ENCODE data around the gene GRIA4.

The GRIA4 gene

DNA sequence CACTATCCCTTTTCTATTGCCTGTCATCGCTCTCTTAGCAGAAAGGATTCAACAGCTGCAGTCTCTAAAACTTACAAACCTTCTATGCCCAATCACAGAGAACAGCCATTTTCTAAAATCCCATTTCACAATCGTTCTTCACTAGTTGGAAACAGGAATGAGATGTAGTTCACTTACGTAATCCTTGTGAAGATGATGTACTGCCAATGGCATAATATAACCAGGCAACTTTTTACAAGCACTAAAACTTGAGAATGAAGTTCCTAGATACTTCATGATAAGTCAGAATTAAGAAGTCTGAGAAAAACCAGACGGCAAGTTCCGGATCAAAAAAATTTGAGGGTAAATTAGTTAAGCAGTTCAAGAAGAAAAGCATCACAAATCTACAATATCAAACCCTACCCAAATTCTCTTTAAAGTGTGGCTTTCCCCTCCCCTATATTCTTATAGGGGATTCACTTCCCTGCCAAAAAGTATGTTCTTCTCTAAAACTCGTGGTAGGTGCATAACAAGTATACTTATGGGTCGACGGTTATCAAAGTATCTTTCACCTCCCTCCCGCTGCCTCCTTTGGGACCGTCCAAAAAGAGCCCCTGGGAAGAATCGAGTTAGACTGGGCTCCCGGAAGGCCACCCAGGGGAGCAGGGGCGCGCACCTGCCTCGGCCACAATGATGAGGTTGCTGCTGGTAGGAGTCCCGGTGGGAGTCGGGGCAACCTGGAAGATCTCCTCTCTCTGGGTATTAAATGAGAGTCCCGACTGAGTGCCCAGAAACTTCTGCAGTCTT lies 411.5 kb downstream of the GRIA4 start:
- Histone ChIP-seq H3K36me3 (ENCODE audit: control insufficient read depth in 5 of 5, insufficient read depth in 5 of 5, low read length in 5 of 5) (no peaks in the 10 kb centered on the region), H3K9ac (ENCODE audit: low read length in 5 of 5) (peak overlapping the region in 4 of 5 donors; percentile 80 to 90 (median 86)), H3K27me3 (ENCODE audit: control insufficient read depth in 5 of 5, insufficient read depth in 4 of 5, low read length in 5 of 5) (no peaks in the 10 kb centered on the region), H3K9me3 (ENCODE audit: control insufficient read depth in 5 of 5, low read length in 5 of 5) (no peaks in the 10 kb centered on the region), H3K4me1 (ENCODE audit: control insufficient read depth in 5 of 5, insufficient read depth in 5 of 5, low read length in 5 of 5) (peaks cover 0 to 19% (median 19%) of the 10 kb centered on the region in 5 donors), H3K27ac (ENCODE audit: low read depth, low read length) (peak overlapping the region; percentile 75), H3K4me3 (ENCODE audit: low read depth in 1 of 5, low read length in 5 of 5) (peak overlapping the region; percentile 68 to 99 (median 95))

DNA sequence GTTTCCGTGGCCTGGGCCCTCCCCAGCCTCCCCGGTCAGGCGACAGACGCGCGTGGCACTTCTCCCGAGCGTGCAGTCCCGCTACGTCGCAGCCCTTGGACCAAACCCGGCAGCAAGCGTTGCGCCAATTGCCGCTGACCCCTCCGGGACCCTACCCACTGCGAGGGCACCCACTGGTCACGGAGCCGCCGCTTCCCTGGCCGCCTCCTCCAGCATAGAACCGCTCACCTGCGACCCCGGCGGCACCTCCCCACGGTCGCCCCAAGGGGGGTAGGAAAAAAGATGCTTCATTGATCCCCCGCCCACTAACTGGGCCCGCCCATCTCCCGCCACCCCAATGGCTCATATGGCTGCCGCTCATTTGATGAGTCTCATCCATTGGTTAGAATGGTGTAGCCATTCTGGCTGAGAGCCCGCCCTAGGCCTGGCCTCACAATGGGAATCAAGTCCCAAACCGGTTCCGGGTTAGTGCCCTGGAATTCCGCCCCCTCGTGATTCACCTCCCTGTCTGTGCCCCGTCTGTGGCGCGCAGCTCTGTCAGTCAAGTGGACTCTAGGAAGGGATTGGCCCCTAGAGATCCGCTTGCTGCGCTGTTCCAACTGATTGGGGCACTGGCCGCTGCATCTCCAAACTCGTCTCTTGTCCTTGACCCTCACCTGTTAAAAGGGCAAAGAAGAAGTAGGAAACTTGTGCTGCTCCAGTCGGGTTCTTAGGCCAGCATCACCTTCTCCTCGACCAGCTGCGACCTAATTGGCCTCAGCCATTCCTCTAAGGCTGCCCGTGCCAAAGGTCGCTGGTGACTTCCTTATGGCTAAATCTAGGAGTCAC lies 412.3 kb downstream of the GRIA4 start, which contains the start of gene MSANTD4:
MSANTD4 (minus strand) TSS at position 274 of the 828 bp plus-strand sequence. CDS start 11,323 bp downstream, outside the sequence.
- H3K36me3 ChIP-seq (ENCODE audit: control insufficient read depth in 5 of 5, insufficient read depth in 5 of 5, low read length in 5 of 5): no peaks in the 10 kb centered on the region
- H3K9ac ChIP-seq (ENCODE audit: low read length in 5 of 5): peak within 1 kb of the TSS in 4 of 5 donors; percentile 80 to 90 (median 86)
- H3K4me1 ChIP-seq (ENCODE audit: control insufficient read depth in 5 of 5, insufficient read depth in 5 of 5, low read length in 5 of 5): peaks cover 0 to 19% (median 19%) of the 10 kb centered on the region in 5 donors
- H3K27ac ChIP-seq (ENCODE audit: low read depth, low read length): peak within 1 kb of the TSS; percentile 75
- H3K9me3 ChIP-seq (ENCODE audit: control insufficient read depth in 5 of 5, low read length in 5 of 5): no peaks in the 10 kb centered on the region
- H3K4me3 ChIP-seq (ENCODE audit: low read depth in 1 of 5, low read length in 5 of 5): peak within 1 kb of the TSS; percentile 83 to 99 (median 95)
- H3K27me3 ChIP-seq (ENCODE audit: control insufficient read depth in 5 of 5, insufficient read depth in 4 of 5, low read length in 5 of 5): no peaks in the 10 kb centered on the region

DNA sequence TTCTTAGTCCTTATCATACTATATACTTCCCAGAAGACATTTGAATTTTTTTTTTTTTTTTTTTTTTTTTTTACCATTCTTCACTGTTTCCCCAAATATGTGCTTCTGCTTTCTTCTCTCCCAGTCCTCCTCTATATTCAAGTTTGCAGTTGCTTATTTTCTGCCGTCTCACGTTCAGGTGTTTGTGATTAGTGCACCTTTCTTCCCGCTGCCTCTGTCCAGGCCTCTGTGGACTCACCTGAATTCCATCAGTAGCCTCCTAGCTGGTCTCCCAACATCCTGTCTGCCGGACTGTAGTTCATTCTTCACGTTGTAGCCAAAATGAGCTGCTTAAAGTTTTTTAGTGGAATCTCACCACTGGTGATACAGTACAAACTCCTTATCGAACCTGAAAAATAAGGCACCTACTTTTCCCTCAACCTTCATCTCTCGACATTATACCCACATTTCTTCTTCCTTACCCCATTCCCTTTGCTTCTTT lies 413.0 kb downstream of the GRIA4 start:
- Histone ChIP-seq H3K27me3 (ENCODE audit: control insufficient read depth in 5 of 5, insufficient read depth in 4 of 5, low read length in 5 of 5) (no peaks in the 10 kb centered on the region), H3K4me1 (ENCODE audit: control insufficient read depth in 5 of 5, insufficient read depth in 5 of 5, low read length in 5 of 5) (peaks cover 0 to 19% (median 19%) of the 10 kb centered on the region in 5 donors), H3K9ac (ENCODE audit: low read length in 5 of 5) (peak overlapping the region in 1 of 5 donors; percentile 24), H3K27ac (ENCODE audit: low read depth, low read length) (no peak overlapping the region), H3K4me3 (ENCODE audit: low read depth in 1 of 5, low read length in 5 of 5) (peak overlapping the region; percentile 83 to 99 (median 95)), H3K9me3 (ENCODE audit: control insufficient read depth in 5 of 5, low read length in 5 of 5) (no peaks in the 10 kb centered on the region), H3K36me3 (ENCODE audit: control insufficient read depth in 5 of 5, insufficient read depth in 5 of 5, low read length in 5 of 5) (no peaks in the 10 kb centered on the region)

- no peak overlapping the region for H3K4me3 ChIP-seq (ENCODE audit: low read depth in 1 of 5, low read length in 5 of 5)
- H3K4me1 ChIP-seq (ENCODE audit: control insufficient read depth in 5 of 5, insufficient read depth in 5 of 5, low read length in 5 of 5): no peaks in the 10 kb centered on the region
- H3K27ac ChIP-seq (ENCODE audit: low read depth, low read length): no peak overlapping the region
- H3K36me3 ChIP-seq (ENCODE audit: control insufficient read depth in 5 of 5, insufficient read depth in 5 of 5, low read length in 5 of 5): no peaks in the 10 kb centered on the region
- H3K9ac ChIP-seq (ENCODE audit: low read length in 5 of 5): no peak overlapping the region
- no peaks in the 10 kb centered on the region for H3K27me3 ChIP-seq (ENCODE audit: control insufficient read depth in 5 of 5, insufficient read depth in 4 of 5, low read length in 5 of 5)
- no peaks in the 10 kb centered on the region for H3K9me3 ChIP-seq (ENCODE audit: control insufficient read depth in 5 of 5, low read length in 5 of 5)
Observed at GRCh38 chr11:106030609-106031008, 420.7 kb downstream of the GRIA4 start.

GRCh38 chr11:106031202-106031810 lies 421.4 kb downstream of the GRIA4 start:
- H3K4me1 ChIP-seq (ENCODE audit: control insufficient read depth in 5 of 5, insufficient read depth in 5 of 5, low read length in 5 of 5): no peaks in the 10 kb centered on the region
- H3K27ac ChIP-seq (ENCODE audit: low read depth, low read length): no peak overlapping the region

More at GRCh38 chr11:106031202-106031810, 421.4 kb downstream of the GRIA4 start:
- no peak overlapping the region for H3K9ac ChIP-seq (ENCODE audit: low read length in 5 of 5)
- no peak overlapping the region for H3K4me3 ChIP-seq (ENCODE audit: low read depth in 1 of 5, low read length in 5 of 5)
- no peaks in the 10 kb centered on the region for H3K27me3 ChIP-seq (ENCODE audit: control insufficient read depth in 5 of 5, insufficient read depth in 4 of 5, low read length in 5 of 5)
- H3K36me3 ChIP-seq (ENCODE audit: control insufficient read depth in 5 of 5, insufficient read depth in 5 of 5, low read length in 5 of 5): no peaks in the 10 kb centered on the region
- H3K9me3 ChIP-seq (ENCODE audit: control insufficient read depth in 5 of 5, low read length in 5 of 5): no peaks in the 10 kb centered on the region
